HG03175 (cell line): ENCODE measurements around the gene TMEM108.

Experiments used
- ATAC-seq: cut with Tn5 transposase; IDR thresholded peaks from one replicate; pipeline ENCODE4 v1.9.1; 2021; ENCODE audit warnings: mild to moderate bottlenecking, moderate library complexity; ENCODE audit not compliant: unreplicated experiment

The TMEM108 gene

DNA sequence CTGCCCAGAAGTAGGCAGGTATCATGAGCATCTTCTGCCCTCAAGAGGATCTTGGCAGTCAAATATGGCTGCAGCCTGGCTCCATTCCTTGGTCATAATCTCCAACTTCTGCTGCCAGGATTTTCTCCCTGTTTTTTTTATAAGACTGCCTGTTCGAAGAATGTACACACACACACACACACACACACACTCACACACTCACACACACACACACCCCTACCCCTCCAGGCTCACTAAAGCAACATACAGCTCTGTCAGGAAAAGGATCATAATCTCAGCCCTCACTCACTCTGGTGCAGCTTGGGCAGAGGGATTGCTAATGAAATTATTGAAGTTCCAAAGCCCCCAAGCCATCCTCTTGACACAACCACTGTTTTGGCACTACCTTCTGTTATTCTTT lies 232.4 kb downstream of the TMEM108 start:
- ATAC-seq: no peak

DNA sequence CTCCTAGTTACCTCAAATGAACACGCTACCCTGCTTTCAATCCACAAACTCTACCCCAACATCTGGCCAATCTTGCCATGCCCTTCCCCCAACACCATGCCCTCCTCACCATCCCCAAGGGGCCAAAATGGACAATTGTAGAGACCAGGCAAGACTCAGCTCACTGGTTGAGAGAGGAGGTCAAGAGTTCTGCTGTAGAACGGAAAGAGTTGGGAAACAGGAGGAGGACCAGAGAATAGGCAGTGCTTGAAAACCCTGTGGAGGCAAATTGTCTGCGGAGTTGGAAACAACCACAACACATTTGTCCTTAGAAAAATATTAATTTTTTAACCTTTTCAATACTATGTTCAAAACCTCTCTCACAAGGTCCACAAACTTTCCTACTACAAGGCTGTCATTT lies 232.9 kb downstream of the TMEM108 start:
- ATAC-seq: no peak

DNA sequence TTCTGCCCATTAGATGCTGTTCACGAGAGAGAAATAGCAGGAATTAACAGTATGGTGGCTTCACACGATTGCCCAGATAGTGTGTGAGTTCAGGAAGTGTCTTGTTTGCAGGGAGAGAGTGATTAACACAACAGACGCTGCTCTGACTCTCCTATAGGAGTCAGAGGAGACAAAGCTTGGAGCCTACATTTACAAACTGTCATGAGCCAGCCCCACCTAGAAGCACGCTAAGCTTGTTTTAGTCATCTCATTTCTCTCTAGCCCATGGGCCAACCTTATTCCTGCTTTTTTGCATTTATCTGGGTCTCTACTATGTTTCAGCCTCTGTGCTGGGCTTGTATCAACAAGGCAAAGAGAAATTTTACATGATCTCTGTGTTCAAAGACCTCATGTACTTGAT lies 233.3 kb downstream of the TMEM108 start:
- ATAC-seq: no peak

DNA sequence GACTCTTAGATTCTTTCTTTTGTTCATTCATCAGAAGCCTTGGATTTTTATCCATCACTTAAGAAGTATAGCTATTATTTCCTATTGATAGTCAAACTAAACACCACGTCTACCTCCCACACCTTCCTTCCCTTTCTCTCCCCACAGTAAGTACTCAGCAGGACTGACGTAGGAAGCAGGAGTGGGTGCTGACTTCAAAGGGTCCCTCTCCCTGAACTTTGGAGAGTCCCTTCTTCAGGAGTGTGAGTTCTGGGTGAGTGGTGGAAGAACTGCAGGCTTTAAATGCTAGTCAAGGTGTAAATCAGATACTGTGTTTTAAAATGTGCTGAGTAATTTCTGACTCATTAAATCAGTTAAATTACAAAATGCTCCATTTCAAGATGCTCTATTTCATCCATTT lies 235.2 kb downstream of the TMEM108 start:
- no peak for ATAC-seq

DNA sequence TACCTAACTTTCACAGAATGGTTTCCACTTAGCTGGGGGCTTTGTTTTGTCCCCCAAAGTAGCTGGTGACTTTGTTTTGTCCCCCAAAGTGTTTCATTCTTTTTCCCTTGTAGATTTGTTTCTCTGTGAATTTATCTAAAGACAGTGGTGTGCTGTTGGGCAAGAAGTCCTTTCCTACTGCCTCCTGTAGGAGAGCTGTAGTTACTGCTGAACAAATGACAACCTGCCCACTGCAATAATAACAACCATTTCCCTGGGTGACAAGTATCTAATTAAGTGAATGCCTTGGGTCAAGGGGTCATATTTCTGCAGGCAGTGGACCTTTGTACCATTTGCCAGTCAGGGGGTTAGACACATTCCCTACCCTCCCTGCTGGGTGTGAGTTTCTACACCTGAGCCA lies 236.3 kb downstream of the TMEM108 start:
- ATAC-seq: no peak

DNA sequence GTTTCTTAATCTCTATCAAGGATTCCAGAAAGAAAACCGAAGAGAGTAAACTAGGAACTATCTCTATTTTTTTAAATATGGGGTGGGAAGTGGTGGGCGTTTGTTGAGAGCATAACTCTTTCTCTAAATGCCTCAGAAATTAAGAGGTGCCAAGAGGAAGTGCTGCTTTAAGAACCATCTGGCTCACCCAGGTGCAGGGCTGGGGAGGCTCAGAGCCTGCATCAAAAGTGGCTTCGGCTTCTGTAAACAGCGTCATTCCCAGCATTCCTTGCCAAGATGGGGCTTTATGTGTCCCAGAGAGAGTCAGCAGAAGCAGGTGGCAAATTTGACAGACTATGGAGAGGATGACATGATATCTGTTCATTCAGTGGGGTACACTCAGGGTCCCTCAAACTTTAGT lies 238.4 kb downstream of the TMEM108 start:
- peak; percentile 61 for ATAC-seq

DNA sequence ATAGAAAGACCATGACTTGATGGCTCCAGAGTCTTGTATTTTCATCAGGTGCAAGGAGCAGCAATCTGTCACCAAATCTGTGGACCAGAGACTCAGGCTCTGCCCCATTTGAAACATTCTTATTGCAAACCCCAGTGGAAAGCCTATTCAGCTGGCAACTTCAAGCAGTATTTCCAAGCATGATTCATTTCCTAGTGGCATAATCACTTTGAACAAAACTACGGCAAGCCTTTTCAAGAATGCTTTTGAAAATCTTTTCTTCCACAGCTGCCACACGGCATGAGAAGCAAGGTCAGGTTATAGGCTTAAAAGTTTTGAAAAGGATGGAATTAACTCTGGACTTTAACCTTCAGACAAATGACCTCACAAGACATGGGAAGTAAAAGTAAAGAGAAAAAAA lies 239.6 kb downstream of the TMEM108 start:
- ATAC-seq: no peak

DNA sequence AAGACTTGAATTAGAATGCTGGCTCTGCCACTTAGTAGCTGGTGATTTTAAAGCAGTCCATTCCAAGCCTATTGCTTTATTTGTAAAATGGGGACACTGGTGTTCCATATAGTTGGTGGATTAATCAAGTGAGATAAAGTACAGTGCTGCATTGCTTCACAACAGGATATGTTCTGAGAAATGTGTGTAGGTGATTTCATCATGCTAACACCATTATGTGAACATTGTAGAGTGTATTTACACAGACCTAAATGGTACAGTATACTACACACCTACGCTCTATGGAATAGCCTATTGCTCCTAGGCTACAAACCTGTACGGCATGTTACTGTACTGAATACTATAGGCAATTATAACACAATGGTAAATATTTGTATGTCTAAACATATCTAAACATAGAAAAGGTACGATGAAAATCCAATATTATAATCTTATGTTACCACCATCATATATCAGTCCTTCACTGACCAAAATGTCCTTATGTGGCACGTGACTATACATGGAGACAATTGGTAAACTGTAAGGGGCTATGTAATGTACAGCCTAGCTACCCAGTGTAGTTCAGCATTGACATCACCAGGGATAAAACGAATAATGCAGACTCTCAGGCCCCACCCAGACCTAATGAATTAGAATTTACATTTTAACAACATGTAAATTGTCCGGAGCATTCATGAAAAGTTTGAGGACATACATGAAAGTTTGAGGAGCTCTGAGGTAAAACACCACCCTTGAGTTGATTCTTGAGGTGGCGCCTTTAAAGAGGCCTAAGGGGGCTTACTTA lies 240.3 kb downstream of the TMEM108 start:
- ATAC-seq: no peak

DNA sequence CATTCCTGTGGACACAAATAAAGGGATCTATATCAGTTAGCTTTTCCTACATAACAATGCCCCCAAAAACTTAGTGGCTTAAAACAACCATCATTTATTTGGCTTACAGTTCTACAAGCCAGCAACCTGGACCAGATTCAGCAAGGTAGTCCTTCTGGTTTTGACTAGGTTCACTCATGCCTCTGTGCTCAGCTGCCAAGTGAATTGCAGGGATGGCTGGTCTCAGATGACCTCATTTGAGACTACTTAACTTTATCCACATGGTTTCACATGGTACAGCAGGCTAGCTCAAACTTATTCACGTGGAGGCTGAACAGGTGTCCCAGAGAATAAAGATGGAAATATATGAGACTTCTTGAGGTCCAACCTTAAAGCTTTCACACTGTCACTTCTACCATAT lies 242.4 kb downstream of the TMEM108 start:
- ATAC-seq: no peak

DNA sequence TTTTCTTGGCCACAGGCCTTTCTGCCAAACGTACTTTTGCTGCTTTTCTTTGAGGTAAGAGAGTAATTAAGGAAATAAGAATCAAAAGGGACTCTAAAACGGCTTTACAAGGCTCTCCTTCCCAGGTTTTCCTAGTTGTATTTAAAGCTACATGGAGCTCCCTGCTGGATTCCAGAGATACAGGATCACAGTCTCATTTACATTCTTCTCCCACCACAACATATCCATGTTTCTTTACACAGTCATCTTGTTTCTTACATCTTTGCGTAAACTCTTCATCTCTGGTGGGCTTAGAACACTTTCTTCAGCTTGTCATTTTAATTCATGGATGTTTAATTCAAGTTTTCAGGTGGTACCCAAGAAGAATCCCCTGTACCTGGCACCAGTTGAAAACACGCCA lies 244.0 kb downstream of the TMEM108 start:
- ATAC-seq: no peak

DNA sequence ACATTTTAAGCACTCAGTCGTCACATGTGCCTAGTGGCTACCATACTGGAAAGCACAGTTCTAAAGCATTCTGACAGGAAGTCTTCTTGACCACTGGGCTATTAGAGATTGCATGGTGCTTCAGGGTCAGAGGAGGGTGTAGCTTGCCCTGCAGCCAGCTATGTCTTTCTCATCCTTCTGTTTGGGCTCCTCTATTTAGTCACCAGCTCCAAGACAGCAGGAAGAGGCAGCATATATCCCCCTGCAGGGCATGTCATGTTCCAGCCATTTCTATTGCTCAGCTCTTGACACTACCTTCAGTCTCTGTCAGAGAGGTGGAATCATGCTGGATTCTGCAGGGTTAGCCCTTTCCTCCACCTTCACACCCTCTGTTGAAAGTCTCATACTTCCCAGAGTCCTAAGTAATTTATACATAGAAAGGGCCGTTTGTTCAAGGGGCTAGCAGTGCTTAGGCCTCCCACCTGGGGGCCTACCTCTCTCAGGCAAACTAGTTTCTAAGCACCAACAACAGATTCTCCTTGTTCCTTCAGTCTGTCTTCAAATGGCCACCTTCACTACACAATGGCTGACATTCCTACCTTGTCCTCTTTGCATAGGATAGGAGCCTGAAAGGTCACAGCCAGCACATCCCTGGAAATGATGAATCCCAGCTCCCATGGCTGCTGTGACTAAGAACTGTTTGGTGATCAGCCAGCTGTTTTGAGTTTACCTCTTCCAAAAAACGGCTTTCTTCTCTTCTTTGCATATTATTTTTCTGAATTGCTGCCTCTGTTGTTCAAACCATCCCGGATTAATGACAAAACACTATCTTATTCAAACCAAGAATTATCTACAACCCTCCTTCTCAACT lies 246.0 kb downstream of the TMEM108 start:
- ATAC-seq: no peak

DNA sequence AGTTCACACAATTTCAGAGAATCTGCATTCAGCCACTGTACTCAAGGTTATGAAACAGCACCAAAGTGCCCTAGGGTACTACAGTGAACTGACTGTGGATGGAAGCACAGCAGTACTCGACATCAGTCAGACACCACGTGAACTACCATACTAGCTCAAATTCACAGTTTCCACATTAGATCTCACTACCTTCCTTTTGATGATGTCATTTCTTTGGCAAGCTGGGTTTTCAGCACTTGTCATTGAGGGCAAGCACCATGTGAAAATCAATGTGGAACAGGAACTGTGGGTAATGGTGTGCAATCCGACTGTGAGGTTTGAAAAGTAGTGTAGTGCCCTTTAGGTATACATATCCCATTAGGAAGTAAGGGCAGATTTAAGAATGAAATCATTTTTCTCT lies 251.1 kb downstream of the TMEM108 start:
- ATAC-seq: no peak

DNA sequence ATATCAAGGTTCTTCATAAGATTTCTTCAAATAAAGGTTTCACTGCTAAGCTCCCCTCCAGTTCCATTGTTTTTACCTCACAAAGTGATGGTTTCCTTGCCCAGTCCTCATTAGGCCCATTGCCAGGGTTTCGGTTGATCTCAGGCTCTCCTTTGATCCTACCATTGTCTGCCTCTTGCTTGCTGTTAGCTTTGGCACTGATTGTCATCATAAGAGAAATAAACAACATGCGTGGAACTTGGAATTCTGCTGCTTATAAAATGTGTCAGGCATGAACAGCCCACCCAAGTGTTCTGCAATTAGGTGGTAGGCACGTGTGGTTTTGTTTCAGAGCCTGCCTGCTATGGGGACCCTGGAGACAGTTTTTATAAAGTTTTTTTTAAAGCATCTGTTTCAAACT lies 254.1 kb downstream of the TMEM108 start:
- no peak for ATAC-seq

DNA sequence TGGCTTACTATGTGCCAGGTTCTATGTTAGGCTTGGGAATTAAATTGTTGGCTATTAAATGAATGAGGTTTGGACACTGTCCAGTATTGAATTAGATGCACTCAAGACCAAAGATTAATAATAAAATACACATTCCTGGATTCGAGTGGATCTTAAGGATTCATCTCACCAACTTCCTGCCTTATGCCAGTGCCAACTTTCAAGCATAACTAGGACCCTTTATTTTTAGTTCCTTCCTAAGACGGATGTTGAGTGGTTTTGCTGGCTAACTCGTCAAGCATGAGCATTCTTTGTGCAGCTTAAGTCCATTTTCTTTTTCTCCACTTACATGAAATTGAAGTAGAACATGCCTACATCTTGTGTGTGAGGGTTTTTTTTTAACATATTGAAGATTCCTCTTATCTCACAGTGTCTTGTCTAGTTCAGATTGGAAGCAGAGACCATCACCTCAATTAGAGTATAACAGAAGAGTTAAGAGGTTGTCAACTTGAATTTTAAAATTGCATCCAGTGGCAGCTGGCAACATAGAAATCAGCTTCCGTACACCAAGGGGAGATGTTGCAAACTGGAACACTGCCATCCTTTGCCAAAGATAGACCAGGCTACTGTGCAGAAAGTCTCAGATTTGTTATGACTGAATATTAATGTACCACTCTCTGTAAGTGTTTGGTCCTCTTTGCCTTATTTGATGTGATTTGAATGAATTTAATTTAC lies 255.4 kb downstream of the TMEM108 start:
- no peak for ATAC-seq

DNA sequence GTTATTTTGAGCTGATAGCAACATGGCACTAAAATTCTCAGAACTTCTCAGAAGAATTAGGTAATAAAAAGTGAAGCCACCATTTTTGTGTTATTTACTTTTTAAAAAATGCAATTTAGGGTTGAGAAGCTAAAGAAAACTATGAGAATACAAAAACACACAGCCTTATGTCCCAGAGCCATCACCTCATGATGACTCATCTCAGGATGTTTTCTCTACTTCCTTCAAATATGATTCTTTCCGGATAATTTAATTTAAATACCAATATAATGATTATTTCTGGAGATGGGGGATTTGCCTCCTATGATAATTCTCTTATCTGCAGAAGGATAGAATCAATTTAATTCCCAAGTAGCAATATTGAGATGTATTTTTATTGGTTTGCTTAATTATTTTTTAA lies 256.1 kb downstream of the TMEM108 start:
- ATAC-seq: no peak

DNA sequence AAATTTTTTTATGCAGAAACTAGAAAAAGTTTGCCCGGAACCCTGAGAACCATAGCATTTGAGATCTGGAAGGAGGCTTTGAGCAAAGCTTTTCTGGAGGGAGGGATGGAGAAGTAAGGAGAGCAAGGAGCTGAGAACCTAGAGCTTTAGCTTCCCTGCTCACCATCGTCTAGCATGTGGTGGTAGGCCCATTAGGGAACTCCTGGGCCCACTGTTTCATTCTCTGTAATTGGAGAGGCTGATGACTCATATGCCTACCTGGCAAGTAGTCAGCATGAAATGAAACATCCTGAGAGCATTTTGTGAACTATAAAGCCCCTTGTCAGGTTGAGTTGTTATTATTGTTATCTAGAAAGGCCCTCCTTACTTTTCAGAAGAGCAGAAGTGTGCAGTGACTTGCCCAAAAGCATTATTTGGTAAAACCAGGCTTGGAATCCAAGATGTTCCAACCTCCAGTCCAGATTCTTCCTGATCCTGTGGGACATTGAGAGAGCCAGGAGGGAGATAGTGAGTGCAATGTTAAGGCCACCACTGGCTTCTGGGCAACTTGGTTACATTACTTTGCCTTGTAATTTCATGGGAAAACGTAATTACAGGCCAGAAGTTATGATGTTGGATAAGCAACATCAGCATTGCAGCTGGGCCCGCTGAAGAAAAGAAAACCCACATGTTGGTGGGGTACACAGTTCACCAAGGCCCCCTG lies 257.2 kb downstream of the TMEM108 start:
- ATAC-seq: no peak

DNA sequence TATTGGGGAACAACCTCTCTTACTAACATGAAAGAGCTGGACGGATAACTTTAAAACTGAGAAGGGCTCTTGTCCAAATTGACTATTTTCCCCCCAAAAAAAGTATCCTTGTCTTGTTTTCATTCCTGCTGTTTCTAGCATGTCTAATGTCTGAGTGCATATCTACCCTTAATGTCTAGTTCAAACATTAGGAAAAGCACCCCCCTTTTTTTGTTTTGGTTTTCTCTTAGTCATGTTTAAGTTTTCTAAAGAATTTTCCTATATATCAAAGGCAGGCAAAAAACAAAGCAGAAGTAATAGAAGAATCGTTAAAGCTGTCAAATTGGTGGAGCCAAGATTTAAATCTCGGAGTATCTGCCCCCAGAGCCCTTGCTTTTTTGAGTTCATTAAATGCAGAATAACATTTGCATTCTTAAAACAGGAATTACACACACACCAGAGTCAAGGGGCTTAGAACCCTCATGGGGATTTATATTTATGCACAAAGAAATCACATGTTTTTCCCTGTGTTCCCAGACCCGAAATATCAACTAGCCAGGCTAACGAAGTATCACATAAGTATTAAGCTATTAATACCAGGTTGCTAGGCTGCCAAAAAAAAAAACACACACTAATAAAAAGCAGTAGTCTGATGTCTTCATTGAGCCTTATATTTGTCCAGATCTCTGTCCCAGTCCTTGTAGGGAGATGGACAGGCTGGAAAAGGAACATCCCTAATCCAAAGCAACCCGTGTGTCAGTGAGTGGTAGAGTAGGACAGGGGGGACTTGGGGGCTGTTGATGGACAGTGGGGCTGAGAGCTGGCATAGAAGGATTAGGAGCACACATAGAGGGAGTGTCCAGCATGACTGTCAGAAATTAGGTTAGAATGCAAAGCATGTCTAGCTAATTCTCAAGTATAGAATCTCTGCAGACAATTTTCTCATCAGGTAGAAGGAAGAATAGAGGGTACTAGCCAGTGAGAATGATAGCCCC lies 258.0 kb downstream of the TMEM108 start:
- ATAC-seq: no peak

DNA sequence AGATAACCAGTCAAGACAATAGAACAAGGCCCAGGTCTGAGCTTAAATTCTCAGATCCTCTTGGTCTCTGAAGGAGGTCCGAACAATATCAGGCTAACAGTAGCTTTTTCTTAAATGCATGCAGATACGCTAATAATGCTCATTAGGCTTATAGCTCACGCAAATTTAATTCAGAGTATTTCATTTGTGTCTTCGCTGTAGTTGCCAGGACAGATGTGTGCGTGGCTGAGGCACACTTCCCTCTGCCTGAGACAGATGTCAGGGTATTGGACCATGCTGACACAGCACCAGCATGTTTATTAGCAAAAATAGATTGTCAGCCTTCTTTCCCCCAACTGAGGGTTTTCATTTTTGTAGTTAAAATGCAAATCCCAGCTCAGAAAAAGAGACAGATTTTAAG lies 258.8 kb downstream of the TMEM108 start:
- no peak for ATAC-seq

DNA sequence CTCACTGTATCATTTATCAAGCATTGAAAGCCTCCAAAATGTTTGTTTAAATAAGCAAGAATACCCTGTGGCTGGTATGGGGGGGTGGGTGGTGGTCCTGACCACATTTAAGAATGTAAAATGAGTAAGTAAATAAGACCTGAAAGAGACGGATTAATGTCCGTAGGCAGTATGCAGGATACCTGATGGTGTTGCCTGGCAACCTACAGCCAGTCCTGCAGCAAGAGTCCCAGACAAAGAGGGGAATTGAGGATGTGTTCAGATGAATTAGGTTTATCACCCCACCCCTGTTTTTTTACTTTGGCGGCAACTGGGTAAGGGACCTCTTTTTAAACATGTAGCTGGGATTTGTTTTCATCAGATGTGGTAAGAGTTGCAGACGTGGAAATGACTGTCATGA lies 261.9 kb downstream of the TMEM108 start:
- ATAC-seq: no peak

DNA sequence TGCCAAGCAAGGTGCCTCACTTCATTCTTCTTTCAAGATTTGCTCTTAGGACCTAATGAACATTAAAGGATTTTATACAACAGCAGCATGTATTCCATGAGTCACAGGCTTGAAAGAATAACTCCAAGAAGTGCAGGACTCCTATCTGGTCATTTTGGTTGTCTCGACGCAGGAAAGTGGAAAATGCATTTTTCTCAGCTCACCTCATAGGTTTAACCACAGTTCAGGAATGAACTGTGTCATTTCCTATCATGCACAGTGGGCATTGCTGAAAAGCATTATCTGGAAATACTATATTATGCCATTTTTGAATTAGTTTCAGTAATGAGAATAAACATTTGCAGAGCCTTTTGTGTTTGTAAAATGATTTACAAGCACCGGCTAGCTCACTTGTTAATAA lies 263.0 kb downstream of the TMEM108 start:
- no peak for ATAC-seq
